Neural cell (in vitro differentiated cells): ENCODE measurements around the gene GABRD.

Source experiments
- EP300 ChIP-seq: fragments of 450-650 bp; conservative IDR thresholded peaks from 2 replicates; pipeline ENCODE4 v1.6.1; 2014; ENCODE audit warnings: antibody characterized with exemption, mild to moderate bottlenecking, moderate library complexity; ENCODE audit not compliant: poor library complexity, severe bottlenecking
- POLR2AphosphoS5 ChIP-seq: IDR thresholded peaks from 2 replicates; pipeline ENCODE4 v1.6.1; 2012
- RAD21 ChIP-seq: fragments of 450-650 bp; conservative IDR thresholded peaks from 2 replicates; pipeline ENCODE4 v1.6.1; 2014; ENCODE audit warnings: antibody characterized with exemption, mild to moderate bottlenecking, moderate library complexity
- TF ChIP-seq, protein P1 (sequence below): fragments of 450-650 bp; IDR thresholded peaks from 2 replicates; pipeline ENCODE4 v1.5.1; 2014; ENCODE audit warnings: antibody characterized with exemption, mild to moderate bottlenecking, moderate library complexity; ENCODE audit not compliant: poor library complexity, severe bottlenecking

DNA sequence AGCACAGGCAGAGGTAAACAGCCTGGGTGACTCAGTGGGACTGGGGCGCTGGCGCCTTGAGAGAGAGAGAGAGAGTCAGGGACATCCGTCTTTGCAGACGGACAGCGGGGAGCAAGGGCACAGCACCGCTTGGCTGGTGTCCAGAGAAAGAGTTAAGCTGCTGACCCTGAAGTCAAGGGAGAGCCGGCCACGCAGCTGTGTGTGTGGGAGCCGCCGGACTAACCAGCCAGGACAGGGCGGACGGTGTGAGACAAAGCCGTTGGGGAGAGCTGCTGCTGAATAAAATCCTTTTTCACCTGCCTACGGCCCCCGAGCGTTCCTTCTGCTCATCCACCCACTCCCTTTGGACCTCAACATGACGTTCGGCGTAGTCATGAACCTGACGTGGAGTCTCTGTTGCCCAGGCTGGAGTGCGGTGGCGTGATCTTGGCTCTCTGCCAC is 30.0 kb upstream of the GABRD start:
- TF ChIP-seq, protein P1, sequence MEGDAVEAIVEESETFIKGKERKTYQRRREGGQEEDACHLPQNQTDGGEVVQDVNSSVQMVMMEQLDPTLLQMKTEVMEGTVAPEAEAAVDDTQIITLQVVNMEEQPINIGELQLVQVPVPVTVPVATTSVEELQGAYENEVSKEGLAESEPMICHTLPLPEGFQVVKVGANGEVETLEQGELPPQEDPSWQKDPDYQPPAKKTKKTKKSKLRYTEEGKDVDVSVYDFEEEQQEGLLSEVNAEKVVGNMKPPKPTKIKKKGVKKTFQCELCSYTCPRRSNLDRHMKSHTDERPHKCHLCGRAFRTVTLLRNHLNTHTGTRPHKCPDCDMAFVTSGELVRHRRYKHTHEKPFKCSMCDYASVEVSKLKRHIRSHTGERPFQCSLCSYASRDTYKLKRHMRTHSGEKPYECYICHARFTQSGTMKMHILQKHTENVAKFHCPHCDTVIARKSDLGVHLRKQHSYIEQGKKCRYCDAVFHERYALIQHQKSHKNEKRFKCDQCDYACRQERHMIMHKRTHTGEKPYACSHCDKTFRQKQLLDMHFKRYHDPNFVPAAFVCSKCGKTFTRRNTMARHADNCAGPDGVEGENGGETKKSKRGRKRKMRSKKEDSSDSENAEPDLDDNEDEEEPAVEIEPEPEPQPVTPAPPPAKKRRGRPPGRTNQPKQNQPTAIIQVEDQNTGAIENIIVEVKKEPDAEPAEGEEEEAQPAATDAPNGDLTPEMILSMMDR = no peak
- TF ChIP-seq POLR2AphosphoS5 (no peak), EP300 (no peak), RAD21 (no peak)
